Sciatic nerve (tissue), 2 donors: ENCODE data around the gene NKIRAS2. TPM values are rescaled to one million over a fixed set of nuclear protein-coding genes. Genes with fewer than 3 reads are reported as not detected.

Source experiments
- ATAC-seq: fragments of 200-7000 bp; cut with Tn5 transposase; one replicate; pipeline ENCODE4 v1.9.1; 2020; ENCODE audit warnings: mild to moderate bottlenecking, moderate library complexity
- DNase-seq: peaks from one replicate; pipeline ENCODE4 v3.0.0-alpha.2; 2020; ENCODE audit warnings: low spot score
- intact Hi-C: fragments of 100-400 bp; cut with DNase I; formaldehyde crosslinking; loops from one replicate; pipeline ENCODE4 v1.14.2; 2022
- total RNA-seq: library from RNA; stranded (reverse); fragmentation: NEBNext Ultra II Directional; extraction: Animal tissue kit (Norgen Biotek cat#: 25700); gene quantifications from one replicate; pipeline ENCODE4 v1.2.1, GENCODE V29; 2021
- donor health status: DM: no; HTN: no; CAD: no.
- donor health status: DM: no; HTN: no; CAD: no.

The NKIRAS2 gene
- total RNA-seq = 18.9 TPM

- intact Hi-C loops = no loop called here
- DNase-seq (peak; percentile 96), ATAC-seq (peak; percentile 81)
Observed at GRCh38 chr17:42019509-42020404, at the start of gene NKIRAS2. Gene NKIRAS2 (plus strand): TSS chr17:42020090. CDS start chr17:42021578, 1,488 bp downstream.

- DNase-seq (no peak), ATAC-seq (no peak)
- intact Hi-C loops = no loop called here
Observed at GRCh38 chr17:41970901-41971331, 49.0 kb upstream of the NKIRAS2 start.

- no peak for ATAC-seq
- intact Hi-C loops = no loop called here
- no peak for DNase-seq
Observed at GRCh38 chr17:41971721-41972523, 48.0 kb upstream of the NKIRAS2 start.

- DNase-seq = no peak
- intact Hi-C loops = no loop called here
- ATAC-seq = peak; percentile 23
Observed at GRCh38 chr17:41972571-41973407, 47.1 kb upstream of the NKIRAS2 start.

- DNase-seq (no peak), ATAC-seq (no peak)
- intact Hi-C loops = no loop called here
Observed at GRCh38 chr17:41973408-41973811, 46.5 kb upstream of the NKIRAS2 start.

GRCh38 chr17:41974031-41974430 lies 45.9 kb upstream of the NKIRAS2 start:
- ATAC-seq (no peak), DNase-seq (no peak)
- intact Hi-C loops = no loop called here

GRCh38 chr17:41974658-41975057 lies 45.2 kb upstream of the NKIRAS2 start:
- intact Hi-C loops = no loop called here
- no peak for DNase-seq
- ATAC-seq = no peak

GRCh38 chr17:41975099-41976083 lies 44.5 kb upstream of the NKIRAS2 start:
- no peak for DNase-seq
- intact Hi-C loops = no loop called here

GRCh38 chr17:41976142-41976768 lies 43.6 kb upstream of the NKIRAS2 start:
- intact Hi-C loops = no loop called here
- peak; percentile 79 for ATAC-seq
- DNase-seq = no peak

More at GRCh38 chr17:41975099-41976083, 44.5 kb upstream of the NKIRAS2 start:
- ATAC-seq = no peak

- intact Hi-C loops = no loop called here
- ATAC-seq = no peak
- DNase-seq = no peak
Observed at GRCh38 chr17:41977991-41978390, 41.9 kb upstream of the NKIRAS2 start.

- intact Hi-C loops = no loop called here
- DNase-seq (peak; percentile 34), ATAC-seq (no peak)
Observed at GRCh38 chr17:41982026-41982760, 37.7 kb upstream of the NKIRAS2 start.

GRCh38 chr17:41984454-41984853 lies 35.4 kb upstream of the NKIRAS2 start:
- ATAC-seq = no peak
- peak; percentile 45 for DNase-seq

GRCh38 chr17:41985919-41986318 lies 34.0 kb upstream of the NKIRAS2 start:
- DNase-seq = no peak
- intact Hi-C loops = no loop called here
- no peak for ATAC-seq

More at GRCh38 chr17:41984454-41984853, 35.4 kb upstream of the NKIRAS2 start:
- intact Hi-C loops = no loop called here

GRCh38 chr17:41986634-41987033 lies 33.3 kb upstream of the NKIRAS2 start:
- intact Hi-C loops = no loop called here
- ATAC-seq (no peak), DNase-seq (no peak)

- DNase-seq (peak; percentile 23), ATAC-seq (no peak)
- intact Hi-C loops = no loop called here
Observed at GRCh38 chr17:41987642-41988041, 32.2 kb upstream of the NKIRAS2 start.

- ATAC-seq (no peak), DNase-seq (no peak)
- intact Hi-C loops = no loop called here
Observed at GRCh38 chr17:41988418-41988817, 31.5 kb upstream of the NKIRAS2 start.
